ENCODE data around the gene NADSYN1.

DNA sequence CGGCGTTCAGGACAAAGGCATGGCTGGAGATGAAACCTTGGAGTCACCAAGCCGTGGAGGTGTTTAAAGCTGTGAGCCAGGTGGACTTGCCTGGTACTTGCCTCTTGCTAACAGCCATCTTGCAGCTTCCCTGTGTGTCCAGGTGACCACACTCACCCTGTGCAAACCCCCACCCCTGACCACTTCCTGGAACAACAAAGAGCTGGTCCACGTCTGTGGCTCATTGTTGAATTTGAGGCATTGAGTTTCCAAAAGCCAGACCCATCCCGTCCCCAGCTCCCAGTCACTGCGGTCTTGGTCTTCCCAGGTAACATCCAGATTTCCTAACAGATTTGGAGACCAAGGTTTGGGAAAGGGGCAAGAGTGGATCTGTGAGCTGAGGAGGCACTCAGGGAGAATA, 23.3 kb upstream of the NADSYN1 start:
- TF ChIP-seq GATA3 (IDR thresholded peaks at IDR 0.05; ENCODE audit: low read depth, low read length): no peak
- no peak for TF ChIP-seq GATA2 (IDR thresholded peaks at IDR 0.05; ENCODE audit: low read depth, low read length)
